NCI-H345 treated with DMSO at 0.1 percent for 48 hours (cell line): ENCODE data around the gene CELA2B.
A peak's percentile ranks its signal among the peaks of the same experiment; 100 is the strongest.

ENCODE experiments used
- DNase-seq: peaks from one replicate; lab custom pipeline; 2025; ENCODE audit not compliant: unreplicated experiment; lab: John Stamatoyannopoulos, UW

CELA2B gene

DNA sequence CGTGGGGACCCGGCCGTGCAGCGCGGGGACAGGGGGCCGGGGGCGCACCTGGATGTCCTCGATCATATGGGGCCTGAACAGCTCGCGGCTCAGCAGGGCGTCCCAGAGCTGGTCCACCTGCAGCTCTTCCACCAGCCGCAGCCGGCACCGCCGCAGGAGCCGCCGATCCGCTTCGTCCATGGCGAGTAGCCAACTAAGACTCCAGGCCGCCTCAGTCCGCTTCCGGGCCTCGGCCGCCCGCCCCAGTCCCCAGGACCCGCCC, 48.0 kb downstream of the CELA2B start, which contains the start of gene CASP9:
Gene CASP9, minus strand, starts transcription at position 195 of the 262 bp plus-strand sequence. Its CDS starts 15 bp downstream, at position 180.
- DNase-seq = no peak

GRCh38 chr1:15524283-15525049, 48.6 kb downstream of the CELA2B start:
- DNase-seq = peak; percentile 98

- peak; percentile 37 for DNase-seq
These were observed 49.4 kb downstream of the CELA2B start for GRCh38 chr1:15525050-15526020.

DNA sequence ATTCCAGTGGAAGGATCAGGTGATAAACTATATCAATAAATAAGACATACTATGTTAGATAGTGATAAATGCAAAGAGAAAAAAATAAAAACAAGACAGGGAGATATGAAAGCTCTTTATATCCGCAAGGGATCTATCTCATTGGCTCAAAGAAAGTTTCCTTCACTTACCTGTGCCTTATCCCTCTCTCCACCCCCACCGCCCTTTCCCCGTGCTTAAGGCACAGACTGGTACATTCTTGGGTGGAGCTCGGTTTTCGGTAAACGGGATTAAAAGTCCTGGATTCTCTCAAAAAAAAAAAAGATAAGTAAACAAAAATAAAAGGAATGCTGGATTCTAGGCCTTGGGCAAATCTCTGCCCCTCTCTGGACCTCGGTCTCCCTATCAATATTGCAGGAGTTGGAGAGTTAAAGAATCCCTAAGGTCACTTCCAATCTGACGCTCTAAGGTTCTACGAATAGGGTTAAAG, 50.2 kb downstream of the CELA2B start:
- DNase-seq = no peak

DNA sequence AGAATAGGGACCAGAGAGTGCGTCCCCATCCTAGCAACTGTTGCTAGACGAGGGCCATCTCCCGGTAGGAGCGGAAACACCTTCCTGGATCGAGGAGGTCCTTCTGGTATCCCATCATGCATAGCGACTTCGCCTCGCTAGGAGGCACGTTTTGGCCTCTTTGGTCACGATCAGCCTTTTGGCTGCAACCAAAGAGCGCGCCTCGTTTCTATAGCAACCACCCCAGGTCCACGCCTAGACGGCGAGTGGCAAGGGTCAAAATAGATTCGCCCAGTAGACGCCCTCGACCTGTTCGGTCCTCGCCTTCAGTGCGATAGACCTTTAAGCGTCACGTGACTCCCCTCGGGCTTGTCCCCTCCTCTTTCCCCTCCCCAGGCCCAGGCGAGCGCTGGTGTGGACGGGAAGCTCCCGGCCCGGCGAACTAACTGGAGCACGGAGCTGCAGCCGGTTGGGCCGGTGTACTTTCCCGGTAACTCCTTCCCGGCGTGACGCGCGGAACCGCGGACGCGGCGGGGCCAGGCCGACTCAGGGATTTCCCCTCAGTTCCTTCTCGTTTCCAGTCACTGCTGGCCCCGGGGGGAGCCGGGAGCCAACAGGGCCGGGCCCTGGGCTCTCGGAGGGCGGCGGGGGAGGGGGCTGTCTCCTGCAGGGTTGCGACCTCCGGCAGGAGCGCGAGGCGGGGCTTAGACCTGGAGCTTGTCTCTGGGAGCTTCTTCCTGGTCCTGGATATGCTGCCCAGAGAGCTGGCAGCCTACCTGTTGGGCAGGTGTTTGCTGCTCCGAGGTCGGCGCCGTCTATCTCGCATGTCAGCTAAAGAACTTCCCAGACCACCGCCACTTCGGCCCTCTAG, 50.8 kb downstream of the CELA2B start, which contains the start of gene DNAJC16:
Gene DNAJC16, plus strand, starts transcription at position 359 of the 850 bp plus-strand sequence. CDS start 2,258 bp downstream, outside the sequence.
- DNase-seq = peak; percentile 99

DNA sequence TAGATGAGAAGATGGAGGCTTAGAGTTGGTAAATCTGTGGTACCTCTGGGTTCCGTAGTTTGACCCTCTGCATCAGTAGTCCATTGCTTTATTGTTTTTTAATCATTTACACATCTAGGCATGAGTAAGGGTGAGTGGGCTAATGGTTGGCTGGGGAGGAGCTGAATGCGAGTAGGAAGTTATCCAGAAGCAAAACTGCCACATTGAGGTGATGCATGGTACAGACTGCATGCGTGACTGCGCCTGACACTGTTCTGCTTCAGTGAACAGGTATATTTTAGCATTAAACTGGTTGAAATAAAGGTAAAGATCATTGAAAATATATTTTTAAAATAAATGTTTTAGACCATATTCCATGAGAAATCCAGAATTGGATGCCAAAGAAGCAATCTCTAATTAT, 55.1 kb downstream of the CELA2B start:
- no peak for DNase-seq

DNA sequence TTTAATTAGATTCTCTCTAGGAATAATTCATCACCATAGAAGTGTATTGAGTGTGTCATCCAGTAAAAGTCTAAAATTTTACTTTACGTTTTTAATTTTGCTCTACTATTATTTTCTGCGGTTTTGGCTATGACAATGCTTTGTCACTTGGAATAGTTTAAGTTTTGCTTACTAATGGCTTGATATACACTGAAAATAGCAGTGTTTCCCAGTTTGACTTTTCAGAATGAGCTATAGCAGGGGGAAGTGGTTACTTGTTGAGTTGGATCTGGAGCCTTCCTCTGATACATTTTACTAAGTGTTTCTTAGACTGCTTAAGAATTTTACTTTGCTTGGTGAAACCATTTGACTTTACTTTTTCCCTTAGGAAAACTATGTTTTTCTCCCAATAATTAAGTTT, 55.8 kb downstream of the CELA2B start:
- DNase-seq = no peak

DNA sequence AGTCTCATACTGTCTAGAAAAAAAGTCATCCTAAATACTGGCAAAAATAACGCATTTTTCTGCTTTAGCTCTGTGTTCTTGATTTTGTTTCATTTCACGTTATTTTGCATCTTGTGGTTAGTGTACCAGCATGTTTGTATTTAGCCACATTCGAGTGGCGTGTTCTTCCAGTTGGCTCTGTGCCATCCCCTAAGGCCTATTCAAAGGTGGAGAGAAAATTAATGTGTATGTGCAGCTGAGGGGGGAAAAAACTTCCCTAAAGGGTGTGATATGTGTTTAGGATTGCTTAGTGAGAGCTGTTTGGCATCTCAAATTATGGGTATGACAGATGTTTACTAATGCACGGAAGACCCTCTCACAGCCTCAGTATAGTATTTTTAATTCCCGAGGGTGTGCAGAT, 62.9 kb downstream of the CELA2B start:
- DNase-seq = peak; percentile 40

- no peak for DNase-seq
These were observed 64.3 kb downstream of the CELA2B start for GRCh38 chr1:15540186-15540585.
